Measurements from ENCODE around the gene LMTK3.

The LMTK3 gene

GRCh38 chr19:48479686-48480085 lies 31.9 kb downstream of the LMTK3 start:
- Histone ChIP-seq H4K8ac (ENCODE audit: low read length) (no peak overlapping the region), H3K4me3 (ENCODE audit: insufficient read depth in 1 of 2, low read depth in 1 of 2, low read length in 2 of 2) (no peak overlapping the region), H3K4ac (ENCODE audit: low read depth in 1 of 2, low read length in 2 of 2) (no peak overlapping the region), H3K23ac (ENCODE audit: low read length in 2 of 2) (no peak overlapping the region), H2AFZ (ENCODE audit: low read depth, low read length) (no peak overlapping the region), H2BK5ac (ENCODE audit: low read depth, low read length, poor library complexity, severe bottlenecking) (no peak overlapping the region), H2BK15ac (ENCODE audit: low read depth, poor library complexity, severe bottlenecking) (no peak overlapping the region), H3K9me3 (ENCODE audit: control insufficient read depth, low read length) (no peaks in the 10 kb centered on the region), H2BK120ac (ENCODE audit: low read depth, low read length) (no peak overlapping the region), H3K79me1 (replicated peaks; ENCODE audit: low read length, poor library complexity, severe bottlenecking) (peaks cover 32% of the 10 kb centered on the region), H3K4me1 (ENCODE audit: control insufficient read depth, insufficient read depth, low read depth, low read length) (peaks cover 12% of the 10 kb centered on the region), H3K14ac (ENCODE audit: low read length in 2 of 2) (no peak overlapping the region), H3K4me2 (ENCODE audit: low read length, poor library complexity, severe bottlenecking) (no peak overlapping the region), H3K18ac (ENCODE audit: low read depth in 1 of 2, low read length in 2 of 2) (no peak overlapping the region), H3K27me3 (ENCODE audit: control insufficient read depth in 1 of 2, insufficient read depth in 1 of 2, low read length in 2 of 2) (no peaks in the 10 kb centered on the region), H3K9ac (ENCODE audit: low read length) (peak overlapping the region; percentile 81), H4K91ac (ENCODE audit: low read length) (no peak overlapping the region), H2BK12ac (ENCODE audit: low read length in 2 of 2) (no peak overlapping the region), H3K36me3 (ENCODE audit: control insufficient read depth in 1 of 2, insufficient read depth in 2 of 2, low read depth in 1 of 2, low read length in 2 of 2) (peaks cover 46 to 73% of the 10 kb centered on the region in 2 experiments), H2AK5ac (ENCODE audit: low read length, severe bottlenecking) (no peak overlapping the region), H3K27ac (ENCODE audit: low read length, poor library complexity, severe bottlenecking) (no peak overlapping the region)
- WGBS = 96% methylated on average over 7 of the region's 7 CpGs
- no peak for DNase-seq

DNA sequence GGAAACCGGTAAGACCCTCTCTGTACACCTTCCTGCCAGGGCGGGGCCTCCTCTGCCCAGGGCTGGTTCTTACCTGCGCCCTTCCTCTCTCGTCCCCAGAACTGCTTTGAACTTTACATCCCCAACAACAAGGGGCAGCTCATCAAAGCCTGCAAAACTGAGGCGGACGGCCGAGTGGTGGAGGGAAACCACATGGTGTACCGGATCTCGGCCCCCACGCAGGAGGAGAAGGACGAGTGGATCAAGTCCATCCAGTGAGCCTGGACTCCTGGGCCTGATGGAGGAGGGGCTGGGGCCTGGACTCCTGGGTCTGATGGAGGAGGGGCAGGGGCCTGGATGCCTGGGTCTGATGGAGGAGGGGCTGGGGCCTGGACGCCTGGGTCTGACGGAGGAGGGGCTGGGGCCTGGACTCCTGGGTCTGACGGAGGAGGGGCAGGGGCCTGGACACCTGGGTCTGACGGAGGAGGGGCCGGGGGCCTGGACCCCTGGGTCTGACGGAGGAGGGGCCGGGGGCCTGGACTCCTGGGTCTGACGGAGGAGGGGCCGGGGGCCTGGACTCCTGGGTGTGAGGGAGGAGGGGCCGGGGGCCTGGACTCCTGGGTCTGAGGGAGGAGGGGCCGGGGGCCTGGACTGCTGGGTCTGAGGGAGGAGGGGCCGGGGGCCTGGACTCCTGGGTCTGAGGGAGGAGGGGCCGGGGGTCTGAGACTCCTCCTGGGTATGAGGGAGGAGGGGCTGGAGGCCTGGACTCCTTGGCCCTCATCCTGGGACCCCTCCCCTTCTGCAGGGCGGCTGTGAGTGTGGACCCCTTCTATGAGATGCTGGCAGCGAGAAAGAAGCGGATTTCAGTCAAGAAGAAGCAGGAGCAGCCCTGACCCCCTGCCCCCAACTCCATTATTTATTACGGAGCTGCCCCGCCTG lies 33.0 kb downstream of the LMTK3 start:
- Histone ChIP-seq H2BK5ac (ENCODE audit: low read depth, low read length, poor library complexity, severe bottlenecking) (no peak overlapping the region), H3K9ac (ENCODE audit: low read length) (no peak overlapping the region), H3K4me3 (ENCODE audit: insufficient read depth in 1 of 2, low read depth in 1 of 2, low read length in 2 of 2) (no peak overlapping the region), H3K79me1 (replicated peaks; ENCODE audit: low read length, poor library complexity, severe bottlenecking) (peaks cover 42% of the 10 kb centered on the region), H3K4me1 (ENCODE audit: control insufficient read depth, insufficient read depth, low read depth, low read length) (peaks cover 12% of the 10 kb centered on the region), H4K91ac (ENCODE audit: low read length) (no peak overlapping the region), H3K14ac (ENCODE audit: low read length in 2 of 2) (no peak overlapping the region), H3K18ac (ENCODE audit: low read depth in 1 of 2, low read length in 2 of 2) (no peak overlapping the region), H3K27ac (ENCODE audit: low read length, poor library complexity, severe bottlenecking) (no peak overlapping the region), H3K4ac (ENCODE audit: low read depth in 1 of 2, low read length in 2 of 2) (no peak overlapping the region), H4K8ac (ENCODE audit: low read length) (no peak overlapping the region), H2AK5ac (ENCODE audit: low read length, severe bottlenecking) (no peak overlapping the region), H2BK12ac (ENCODE audit: low read length in 2 of 2) (no peak overlapping the region), H2BK15ac (ENCODE audit: low read depth, poor library complexity, severe bottlenecking) (no peak overlapping the region), H3K9me3 (ENCODE audit: control insufficient read depth, low read length) (no peaks in the 10 kb centered on the region), H3K23ac (ENCODE audit: low read length in 2 of 2) (no peak overlapping the region), H3K4me2 (ENCODE audit: low read length, poor library complexity, severe bottlenecking) (no peak overlapping the region), H2AFZ (ENCODE audit: low read depth, low read length) (no peak overlapping the region), H2BK120ac (ENCODE audit: low read depth, low read length) (no peak overlapping the region), H3K27me3 (ENCODE audit: control insufficient read depth in 1 of 2, insufficient read depth in 1 of 2, low read length in 2 of 2) (no peaks in the 10 kb centered on the region), H3K36me3 (ENCODE audit: control insufficient read depth in 1 of 2, insufficient read depth in 2 of 2, low read depth in 1 of 2, low read length in 2 of 2) (peaks cover 57 to 84% of the 10 kb centered on the region in 2 experiments)
- DNase-seq = no peak
- 95% methylated on average over 28 of the region's 29 CpGs for WGBS

GRCh38 chr19:48477698-48478338 lies 33.8 kb downstream of the LMTK3 start:
- Histone ChIP-seq H2AK5ac (ENCODE audit: low read length, severe bottlenecking) (no peak overlapping the region), H3K9me3 (ENCODE audit: control insufficient read depth, low read length) (no peaks in the 10 kb centered on the region), H3K36me3 (ENCODE audit: control insufficient read depth in 1 of 2, insufficient read depth in 2 of 2, low read depth in 1 of 2, low read length in 2 of 2) (peaks cover 65 to 91% of the 10 kb centered on the region in 2 experiments), H2BK5ac (ENCODE audit: low read depth, low read length, poor library complexity, severe bottlenecking) (no peak overlapping the region), H2BK120ac (ENCODE audit: low read depth, low read length) (no peak overlapping the region), H3K4me2 (ENCODE audit: low read length, poor library complexity, severe bottlenecking) (no peak overlapping the region), H3K23ac (ENCODE audit: low read length in 2 of 2) (no peak overlapping the region), H3K14ac (ENCODE audit: low read length in 2 of 2) (no peak overlapping the region), H2AFZ (ENCODE audit: low read depth, low read length) (no peak overlapping the region), H2BK15ac (ENCODE audit: low read depth, poor library complexity, severe bottlenecking) (no peak overlapping the region), H3K4ac (ENCODE audit: low read depth in 1 of 2, low read length in 2 of 2) (no peak overlapping the region), H3K9ac (ENCODE audit: low read length) (no peak overlapping the region), H3K27ac (ENCODE audit: low read length, poor library complexity, severe bottlenecking) (no peak overlapping the region), H3K79me1 (replicated peaks; ENCODE audit: low read length, poor library complexity, severe bottlenecking) (peaks cover 46% of the 10 kb centered on the region), H3K27me3 (ENCODE audit: control insufficient read depth in 1 of 2, insufficient read depth in 1 of 2, low read length in 2 of 2) (no peaks in the 10 kb centered on the region), H4K8ac (ENCODE audit: low read length) (no peak overlapping the region), H3K4me3 (ENCODE audit: insufficient read depth in 1 of 2, low read depth in 1 of 2, low read length in 2 of 2) (no peak overlapping the region), H3K4me1 (ENCODE audit: control insufficient read depth, insufficient read depth, low read depth, low read length) (peaks cover 12% of the 10 kb centered on the region), H3K18ac (ENCODE audit: low read depth in 1 of 2, low read length in 2 of 2) (no peak overlapping the region), H2BK12ac (ENCODE audit: low read length in 2 of 2) (no peak overlapping the region), H4K91ac (ENCODE audit: low read length) (no peak overlapping the region)
- WGBS = 94% methylated on average over 21 of the region's 22 CpGs
- DNase-seq = no peak

DNA sequence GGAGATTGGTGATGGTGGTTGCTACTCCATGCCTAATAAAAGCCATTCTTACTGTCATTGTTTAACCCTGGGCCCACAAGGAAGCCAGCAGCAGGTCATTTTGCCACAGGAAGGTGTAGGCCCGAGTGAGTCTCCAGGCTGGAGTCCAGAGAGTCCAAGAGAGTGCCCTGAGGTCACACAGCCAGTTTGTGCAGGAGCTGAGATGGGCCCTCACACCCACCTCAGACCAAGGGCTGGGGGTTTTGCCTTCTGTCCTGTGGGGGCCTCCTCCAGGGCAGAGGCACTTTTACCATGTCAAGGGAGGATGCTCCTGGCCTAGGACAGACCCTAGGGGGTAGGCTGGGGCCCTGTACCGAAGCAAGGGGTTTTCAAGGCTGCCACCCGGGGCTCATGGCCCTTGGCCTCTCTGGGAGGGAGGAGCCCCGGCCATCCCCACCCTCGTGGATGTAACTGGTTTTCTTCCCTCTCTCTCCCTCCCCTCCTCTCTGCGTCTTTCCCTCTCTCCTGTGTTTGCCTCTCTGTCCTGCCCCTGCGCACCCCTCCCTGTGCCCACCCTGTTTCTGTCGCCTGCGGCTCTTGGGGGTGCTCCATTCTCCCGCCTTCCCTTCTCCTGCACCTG lies 34.5 kb downstream of the LMTK3 start:
- H3K4me1 ChIP-seq (ENCODE audit: control insufficient read depth, insufficient read depth, low read depth, low read length) = peaks cover 12% of the 10 kb centered on the region
- H2AK5ac ChIP-seq (ENCODE audit: low read length, severe bottlenecking) = no peak overlapping the region
- peaks cover 51% of the 10 kb centered on the region for H3K79me1 ChIP-seq (replicated peaks; ENCODE audit: low read length, poor library complexity, severe bottlenecking)
- 87% methylated on average over 10 of the region's 10 CpGs for WGBS
- no peak overlapping the region for H3K4me3 ChIP-seq (ENCODE audit: insufficient read depth in 1 of 2, low read depth in 1 of 2, low read length in 2 of 2)
- H3K36me3 ChIP-seq (ENCODE audit: control insufficient read depth in 1 of 2, insufficient read depth in 2 of 2, low read depth in 1 of 2, low read length in 2 of 2) = peaks cover 71 to 97% of the 10 kb centered on the region in 2 experiments
- H3K27ac ChIP-seq (ENCODE audit: low read length, poor library complexity, severe bottlenecking) = no peak overlapping the region
- no peak overlapping the region for H4K91ac ChIP-seq (ENCODE audit: low read length)
- H3K4me2 ChIP-seq (ENCODE audit: low read length, poor library complexity, severe bottlenecking) = no peak overlapping the region
- H2BK12ac ChIP-seq (ENCODE audit: low read length in 2 of 2) = no peak overlapping the region
- no peak for DNase-seq
- no peaks in the 10 kb centered on the region for H3K9me3 ChIP-seq (ENCODE audit: control insufficient read depth, low read length)
- no peak overlapping the region for H3K9ac ChIP-seq (ENCODE audit: low read length)
- H2BK5ac ChIP-seq (ENCODE audit: low read depth, low read length, poor library complexity, severe bottlenecking) = no peak overlapping the region
- H3K4ac ChIP-seq (ENCODE audit: low read depth in 1 of 2, low read length in 2 of 2) = no peak overlapping the region
- H2BK15ac ChIP-seq (ENCODE audit: low read depth, poor library complexity, severe bottlenecking) = no peak overlapping the region
- H3K18ac ChIP-seq (ENCODE audit: low read depth in 1 of 2, low read length in 2 of 2) = no peak overlapping the region
- H3K14ac ChIP-seq (ENCODE audit: low read length in 2 of 2) = no peak overlapping the region
- no peaks in the 10 kb centered on the region for H3K27me3 ChIP-seq (ENCODE audit: control insufficient read depth in 1 of 2, insufficient read depth in 1 of 2, low read length in 2 of 2)
- H2AFZ ChIP-seq (ENCODE audit: low read depth, low read length) = no peak overlapping the region
- H2BK120ac ChIP-seq (ENCODE audit: low read depth, low read length) = no peak overlapping the region
- H4K8ac ChIP-seq (ENCODE audit: low read length) = no peak overlapping the region
- H3K23ac ChIP-seq (ENCODE audit: low read length in 2 of 2) = no peak overlapping the region

Data from mesenchymal stem cell (in vitro differentiated cells and primary cell).